Liver (tissue), 2 donors: ENCODE results near the gene CDK5.

Experiments
- YY1 ChIP-seq: IDR thresholded peaks from 2 replicates; pipeline ENCODE4 v1.6.1; 2016; ENCODE audit warnings: antibody characterized with exemption, mild to moderate bottlenecking
- TF ChIP-seq, protein P1 (sequence below): fragments of 150-350 bp; IDR thresholded peaks from 2 replicates; pipeline ENCODE4 v1.5.1; 2017; ENCODE audit warnings: improper control_type of control experiment, low read depth, low read length; ENCODE audit not compliant: missing input control
- donor health status: healthy.

DNA sequence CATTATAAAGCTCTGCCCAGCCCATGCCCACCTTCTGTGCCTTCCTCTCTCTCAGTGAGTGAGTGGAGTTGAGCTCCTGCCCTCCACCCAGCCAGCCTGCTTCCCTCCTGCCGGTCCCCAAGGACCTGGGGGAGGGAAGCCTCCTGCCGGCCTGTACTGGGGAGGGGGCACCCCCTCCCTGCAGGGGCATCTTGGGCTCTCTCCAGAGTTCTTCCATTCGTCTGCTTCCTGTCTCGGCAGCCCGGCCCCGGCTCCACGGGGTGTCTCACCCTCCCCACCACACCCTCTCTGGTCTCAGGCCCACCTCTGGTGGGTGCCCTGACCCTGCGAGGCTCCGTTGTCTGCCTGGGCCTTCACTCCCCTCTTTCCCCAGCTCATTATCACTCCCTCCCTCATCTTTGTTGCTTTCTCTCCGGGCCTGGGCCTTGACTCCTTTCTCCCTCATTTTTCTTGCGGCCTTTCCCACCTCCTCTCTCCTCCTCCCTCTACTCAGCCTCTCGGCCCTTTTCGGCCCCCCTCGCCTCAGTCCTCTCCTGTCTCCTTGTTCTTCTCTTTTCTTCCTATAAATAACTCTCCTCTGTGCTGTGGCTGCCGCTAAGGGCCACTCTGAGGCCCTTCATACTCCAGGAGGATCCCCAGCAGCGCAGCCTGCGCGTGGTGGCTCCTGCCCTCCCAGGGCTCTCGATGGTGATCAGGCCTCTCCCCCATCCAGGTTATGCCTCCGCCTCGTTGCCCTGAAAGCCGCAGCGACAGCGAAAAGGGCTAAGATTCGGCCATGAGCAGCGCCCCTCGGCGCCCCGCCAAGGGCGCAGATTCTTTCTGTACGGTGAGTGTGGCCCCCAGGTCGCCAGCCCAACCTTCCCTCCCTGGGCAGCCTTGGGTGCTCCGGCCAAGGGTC lies 3.8 kb upstream of the CDK5 start:
- TF ChIP-seq, protein P1, sequence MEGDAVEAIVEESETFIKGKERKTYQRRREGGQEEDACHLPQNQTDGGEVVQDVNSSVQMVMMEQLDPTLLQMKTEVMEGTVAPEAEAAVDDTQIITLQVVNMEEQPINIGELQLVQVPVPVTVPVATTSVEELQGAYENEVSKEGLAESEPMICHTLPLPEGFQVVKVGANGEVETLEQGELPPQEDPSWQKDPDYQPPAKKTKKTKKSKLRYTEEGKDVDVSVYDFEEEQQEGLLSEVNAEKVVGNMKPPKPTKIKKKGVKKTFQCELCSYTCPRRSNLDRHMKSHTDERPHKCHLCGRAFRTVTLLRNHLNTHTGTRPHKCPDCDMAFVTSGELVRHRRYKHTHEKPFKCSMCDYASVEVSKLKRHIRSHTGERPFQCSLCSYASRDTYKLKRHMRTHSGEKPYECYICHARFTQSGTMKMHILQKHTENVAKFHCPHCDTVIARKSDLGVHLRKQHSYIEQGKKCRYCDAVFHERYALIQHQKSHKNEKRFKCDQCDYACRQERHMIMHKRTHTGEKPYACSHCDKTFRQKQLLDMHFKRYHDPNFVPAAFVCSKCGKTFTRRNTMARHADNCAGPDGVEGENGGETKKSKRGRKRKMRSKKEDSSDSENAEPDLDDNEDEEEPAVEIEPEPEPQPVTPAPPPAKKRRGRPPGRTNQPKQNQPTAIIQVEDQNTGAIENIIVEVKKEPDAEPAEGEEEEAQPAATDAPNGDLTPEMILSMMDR, result no peak
- TF ChIP-seq YY1, result no peak
